Measurements from ENCODE around the gene HIF3A. TPM values are rescaled to one million over a fixed set of nuclear protein-coding genes. Genes with fewer than 3 reads are reported as not detected.

Gene HIF3A
- total RNA-seq, 1 donor from 2014 or later, result 87.7 TPM

GRCh38 chr19:46289724-46290619, 6.9 kb upstream of the HIF3A start:
- peak overlapping the region; percentile 72 for H3K27ac ChIP-seq (replicated peaks)
- intact Hi-C loops (cut with micrococcal nuclease), result no loop called here

GRCh38 chr19:46291829-46292228, 5.0 kb upstream of the HIF3A start:
- no peaks in the 10 kb centered on the region for H3K27me3 ChIP-seq (ENCODE audit: low read depth)
- peaks cover 17% of the 10 kb centered on the region for H3K4me1 ChIP-seq
- no peak for TF ChIP-seq CTCF (IDR thresholded peaks at IDR 0.05; ENCODE audit: borderline replicate concordance)
- H3K9me3 ChIP-seq (replicated peaks), result peaks cover 21% of the 10 kb centered on the region
- no peak for DNase-seq
- H3K27ac ChIP-seq (replicated peaks), result no peak overlapping the region
- intact Hi-C loops (cut with micrococcal nuclease), result no loop called here
- H3K36me3 ChIP-seq, result no peaks in the 10 kb centered on the region
- no peak overlapping the region for H3K4me3 ChIP-seq

More at GRCh38 chr19:46289724-46290619, 6.9 kb upstream of the HIF3A start:
- Histone ChIP-seq H3K9me3 (replicated peaks) (peaks cover 21% of the 10 kb centered on the region), H3K4me1 (peaks cover 12% of the 10 kb centered on the region), H3K4me3 (no peak overlapping the region), H3K27me3 (ENCODE audit: low read depth) (no peaks in the 10 kb centered on the region), H3K36me3 (no peaks in the 10 kb centered on the region)
- no peak for TF ChIP-seq CTCF (IDR thresholded peaks at IDR 0.05; ENCODE audit: borderline replicate concordance)
- no peak for DNase-seq

GRCh38 chr19:46294494-46294893, 2.3 kb upstream of the HIF3A start:
- intact Hi-C loops (cut with micrococcal nuclease), result no loop called here
- no peak for DNase-seq
- no peak overlapping the region for H3K4me3 ChIP-seq

GRCh38 chr19:46295401-46296201, 1.2 kb upstream of the HIF3A start:
- Histone ChIP-seq H3K9me3 (replicated peaks) (peaks cover 8% of the 10 kb centered on the region), H3K36me3 (no peaks in the 10 kb centered on the region), H3K4me3 (no peak overlapping the region), H3K27me3 (ENCODE audit: low read depth) (no peaks in the 10 kb centered on the region), H3K4me1 (peaks cover 37% of the 10 kb centered on the region), H3K27ac (replicated peaks) (peak overlapping the region; percentile 100)
- no peak for TF ChIP-seq CTCF (IDR thresholded peaks at IDR 0.05; ENCODE audit: borderline replicate concordance)
- intact Hi-C loops (cut with micrococcal nuclease), result no loop called here
- DNase-seq, result no peak

More at GRCh38 chr19:46294494-46294893, 2.3 kb upstream of the HIF3A start:
- H3K4me1 ChIP-seq, result peaks cover 30% of the 10 kb centered on the region
- H3K9me3 ChIP-seq (replicated peaks), result peaks cover 19% of the 10 kb centered on the region
- TF ChIP-seq CTCF (IDR thresholded peaks at IDR 0.05; ENCODE audit: borderline replicate concordance), result no peak
- H3K27me3 ChIP-seq (ENCODE audit: low read depth), result no peaks in the 10 kb centered on the region
- H3K27ac ChIP-seq (replicated peaks), result no peak overlapping the region
- H3K36me3 ChIP-seq, result no peaks in the 10 kb centered on the region

GRCh38 chr19:46296202-46296480, 701 bp upstream of the HIF3A start:
- intact Hi-C loops (cut with micrococcal nuclease), result no loop called here
- no peak for DNase-seq

More at GRCh38 chr19:46296202-46296480, 701 bp upstream of the HIF3A start:
- H3K9me3 ChIP-seq (replicated peaks), result peaks cover 3% of the 10 kb centered on the region
- peak overlapping the region; percentile 100 for H3K27ac ChIP-seq (replicated peaks)
- peaks cover 40% of the 10 kb centered on the region for H3K4me1 ChIP-seq
- no peak overlapping the region for H3K4me3 ChIP-seq
- TF ChIP-seq CTCF (IDR thresholded peaks at IDR 0.05; ENCODE audit: borderline replicate concordance), result no peak
- no peaks in the 10 kb centered on the region for H3K27me3 ChIP-seq (ENCODE audit: low read depth)
- H3K36me3 ChIP-seq, result no peaks in the 10 kb centered on the region

All from left ventricle myocardium inferior (tissue), 1 donor.